Right lung (tissue), 5 donors: ENCODE measurements around the gene NTRK3. TPM values are rescaled to one million over a fixed set of nuclear protein-coding genes. Genes with fewer than 3 reads are reported as not detected.
"Not testable (repeated sequence)": the region's sequence is repeated elsewhere in the genome, so short reads cannot be mapped to it uniquely, and the experiment has no call there.

ENCODE experiments used
- DNase-seq, 2 donors: peaks; one replicate each; pipeline ENCODE4 v3.0.0-alpha.2; 2013
- polyA plus RNA-seq, 5 donors: library from polyadenylated mRNA; unstranded; fragments of 120-200 nt; gene quantifications; one replicate each; pipeline versions ENCODE4 v1.2.1 to v1.2.3, GENCODE V29; 2013; ENCODE audit warnings: inconsistent platforms in 1 of 5, low replicate concordance in 1 of 5; ENCODE audit not compliant: insufficient read length in 5 of 5, insufficient read depth in 1 of 5

Gene NTRK3
- polyA plus RNA-seq, 5 donors = 6.9 to 9.9 (median 7.6) TPM

GRCh38 chr15:88033421-88033820 is 223.1 kb downstream of the NTRK3 start:
- not testable (repeated sequence) for DNase-seq

- no peak for DNase-seq
These were observed 223.8 kb downstream of the NTRK3 start for GRCh38 chr15:88032787-88033186.

- no peak for DNase-seq
These were observed 225.1 kb downstream of the NTRK3 start for GRCh38 chr15:88031461-88031860.

- no peak for DNase-seq
These were observed 226.8 kb downstream of the NTRK3 start for GRCh38 chr15:88029696-88030095.

GRCh38 chr15:88028024-88028423 is 228.5 kb downstream of the NTRK3 start:
- peak in 1 of 2 donors; percentile 4 for DNase-seq

- DNase-seq = no peak
These were observed 232.6 kb downstream of the NTRK3 start for GRCh38 chr15:88023914-88024313.

- DNase-seq = no peak
These were observed 233.8 kb downstream of the NTRK3 start for GRCh38 chr15:88022716-88023115.

- no peak for DNase-seq
These were observed 234.9 kb downstream of the NTRK3 start for GRCh38 chr15:88021601-88022000.

GRCh38 chr15:88020806-88021205 is 235.7 kb downstream of the NTRK3 start:
- DNase-seq = no peak

- DNase-seq = no peak
These were observed 236.9 kb downstream of the NTRK3 start for GRCh38 chr15:88019656-88020055.

GRCh38 chr15:88018869-88019641 is 237.5 kb downstream of the NTRK3 start:
- DNase-seq = no peak

GRCh38 chr15:88017753-88018152 is 238.8 kb downstream of the NTRK3 start:
- no peak for DNase-seq

GRCh38 chr15:88016406-88016805 is 240.1 kb downstream of the NTRK3 start:
- DNase-seq = no peak

GRCh38 chr15:88015228-88015860 is 241.2 kb downstream of the NTRK3 start:
- no peak for DNase-seq

- DNase-seq = no peak
These were observed 241.9 kb downstream of the NTRK3 start for GRCh38 chr15:88014454-88015160.

GRCh38 chr15:88013111-88013510 is 243.4 kb downstream of the NTRK3 start:
- DNase-seq = no peak

- no peak for DNase-seq
These were observed 243.9 kb downstream of the NTRK3 start for GRCh38 chr15:88012688-88013087.

- peak in 1 of 2 donors; percentile 7 for DNase-seq
These were observed 244.3 kb downstream of the NTRK3 start for GRCh38 chr15:88012233-88012632.

- no peak for DNase-seq
These were observed 245.0 kb downstream of the NTRK3 start for GRCh38 chr15:88011533-88011932.

GRCh38 chr15:88006146-88006545 is 250.4 kb downstream of the NTRK3 start:
- no peak for DNase-seq

- no peak for DNase-seq
These were observed 252.1 kb downstream of the NTRK3 start for GRCh38 chr15:88004399-88004798.

- no peak for DNase-seq
These were observed 252.8 kb downstream of the NTRK3 start for GRCh38 chr15:88003541-88004327.
